CD4-positive, alpha-beta T cell (primary cell): ENCODE results near the gene ULK2. TPM values are rescaled to one million over a fixed set of nuclear protein-coding genes. Genes with fewer than 3 reads are reported as not detected.

Experiments
- ATAC-seq: fragments of 200-7000 bp; cut with Tn5 transposase; one replicate; pipeline ENCODE4 v1.10.0; 2022; ENCODE audit warnings: mild to moderate bottlenecking; ENCODE audit not compliant: poor library complexity
- CTCF ChIA-PET: fragments of 350-600 bp; sonication (Branson Sonifier 250); formaldehyde crosslinking; loops from one replicate; lab custom pipeline; 2021; ENCODE audit warnings: antibody characterized with exemption, inconsistent platforms; lab: Charles Lee
- POLR2A ChIA-PET: fragments of 350-600 bp; sonication (Branson Sonifier 250); formaldehyde crosslinking; loops from one replicate; lab custom pipeline; 2021; ENCODE audit warnings: antibody characterized with exemption, inconsistent platforms; lab: Charles Lee
- DNase-seq, 14 experiments: peaks; one replicate each; pipeline ENCODE4 v3.0.0-alpha.2; 2013 to 2020; ENCODE audit warnings: mixed read lengths in 2 of 14
- H3K27ac ChIP-seq, 2 donors: one replicate each; pipeline versions ENCODE4 v1.5.1 to v1.7.0; 2013; ENCODE audit warnings: low read length in 2 of 2, low read depth in 1 of 2, mild to moderate bottlenecking in 1 of 2
- H3K27me3 ChIP-seq, 2 experiments: 1 replicate in 1 of 2; 2 replicates in 1 of 2; pipeline versions ENCODE4 v1.6.1 to v1.7.0; 2013; ENCODE audit warnings: low read length in 2 of 2, control low read depth in 1 of 2, mild to moderate bottlenecking in 1 of 2, moderate library complexity in 1 of 2; ENCODE audit not compliant: insufficient read depth in 2 of 2, control insufficient read depth in 1 of 2
- H3K36me3 ChIP-seq: one replicate; pipeline ENCODE4 v1.6.1; 2013; ENCODE audit warnings: low read length, control low read depth; ENCODE audit not compliant: insufficient read depth
- H3K4me1 ChIP-seq: one replicate; pipeline ENCODE4 v1.6.1; 2013; ENCODE audit warnings: low read length, control low read depth; ENCODE audit not compliant: insufficient read depth
- H3K4me3 ChIP-seq: one replicate; pipeline ENCODE4 v1.5.1; 2013; ENCODE audit warnings: mild to moderate bottlenecking, low read length, moderate library complexity
- H3K9me3 ChIP-seq, 2 experiments: 1 replicate in 1 of 2; 2 replicates in 1 of 2; pipeline versions ENCODE4 v1.6.1 to v1.7.0; 2013; ENCODE audit warnings: low read length in 2 of 2, mild to moderate bottlenecking in 2 of 2, control low read depth in 1 of 2, moderate library complexity in 1 of 2; ENCODE audit not compliant: control insufficient read depth in 1 of 2, insufficient read depth in 1 of 2
- H3K27ac Mint-ChIP-seq: one replicate; pipeline ENCODE4 v1.8.0; 2020; ENCODE audit warnings: mixed read lengths
- H3K27me3 Mint-ChIP-seq: one replicate; pipeline ENCODE4 v1.8.0; 2021; ENCODE audit warnings: mixed read lengths
- H3K36me3 Mint-ChIP-seq: one replicate; pipeline ENCODE4 v1.8.0; 2021; ENCODE audit warnings: low read depth, mixed read lengths
- H3K4me1 Mint-ChIP-seq: one replicate; pipeline ENCODE4 v1.8.0; 2021; ENCODE audit warnings: low read depth, mixed read lengths
- H3K4me3 Mint-ChIP-seq: one replicate; pipeline ENCODE4 v1.8.0; 2020; ENCODE audit warnings: mild to moderate bottlenecking, mixed read lengths
- H3K9me3 Mint-ChIP-seq: one replicate; pipeline ENCODE4 v1.8.0; 2020; ENCODE audit warnings: mixed read lengths
- intact Hi-C, 2 experiments: fragments of 100-400 bp; cut with DNase I in 1 of 2; cut with micrococcal nuclease in 1 of 2; formaldehyde crosslinking; loops; one replicate each; pipeline versions ENCODE4 v1.15.1 to v1.9.0; 2023 to 2025; cut with DNase I, micrococcal nuclease
- total RNA-seq, 174 experiments: library from RNA in 2 of 174; stranded (reverse) in 2 of 174; gene quantifications; one replicate each; pipeline ENCODE4 v1.2.3 and lab custom pipeline; 2021 to 2026
- TF ChIP-seq, protein P1 (sequence below): fragments of 200-600 bp; IDR thresholded peaks from one replicate; pipeline ENCODE4 v1.8.0; 2022; ENCODE audit warnings: antibody characterized with exemption, mild to moderate bottlenecking

ULK2 gene
- total RNA-seq, 2 experiments from 2014 or later = 17.1 to 18.3 TPM

- Histone ChIP-seq H3K36me3 (peaks cover 68% of the 10 kb centered on the region), H3K4me1 (no peaks in the 10 kb centered on the region), H3K9me3 (no peaks in the 10 kb centered on the region), H3K27ac (no peak overlapping the region), H3K4me3 (no peak overlapping the region), H3K27me3 (no peaks in the 10 kb centered on the region)
- Mint-ChIP-seq H3K27me3 (no peaks in the 10 kb centered on the region), H3K4me3 (no peak overlapping the region), H3K9me3 (no peaks in the 10 kb centered on the region), H3K4me1 (no peaks in the 10 kb centered on the region), H3K27ac (no peak overlapping the region), H3K36me3 (peaks cover 81% of the 10 kb centered on the region)
- ATAC-seq (no peak), DNase-seq (peak in 2 of 14 experiments; percentile 13 to 21)
- intact Hi-C loops = loop anchor here in 1 of 2 experiments (5.0 kb wide), 1 partner anchor 38 kb away; the partner anchor contains the start of gene ULK2
- ChIA-PET CTCF (no interaction called here), POLR2A (no interaction called here)
- TF ChIP-seq, protein P1, sequence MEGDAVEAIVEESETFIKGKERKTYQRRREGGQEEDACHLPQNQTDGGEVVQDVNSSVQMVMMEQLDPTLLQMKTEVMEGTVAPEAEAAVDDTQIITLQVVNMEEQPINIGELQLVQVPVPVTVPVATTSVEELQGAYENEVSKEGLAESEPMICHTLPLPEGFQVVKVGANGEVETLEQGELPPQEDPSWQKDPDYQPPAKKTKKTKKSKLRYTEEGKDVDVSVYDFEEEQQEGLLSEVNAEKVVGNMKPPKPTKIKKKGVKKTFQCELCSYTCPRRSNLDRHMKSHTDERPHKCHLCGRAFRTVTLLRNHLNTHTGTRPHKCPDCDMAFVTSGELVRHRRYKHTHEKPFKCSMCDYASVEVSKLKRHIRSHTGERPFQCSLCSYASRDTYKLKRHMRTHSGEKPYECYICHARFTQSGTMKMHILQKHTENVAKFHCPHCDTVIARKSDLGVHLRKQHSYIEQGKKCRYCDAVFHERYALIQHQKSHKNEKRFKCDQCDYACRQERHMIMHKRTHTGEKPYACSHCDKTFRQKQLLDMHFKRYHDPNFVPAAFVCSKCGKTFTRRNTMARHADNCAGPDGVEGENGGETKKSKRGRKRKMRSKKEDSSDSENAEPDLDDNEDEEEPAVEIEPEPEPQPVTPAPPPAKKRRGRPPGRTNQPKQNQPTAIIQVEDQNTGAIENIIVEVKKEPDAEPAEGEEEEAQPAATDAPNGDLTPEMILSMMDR = no peak
Observed at GRCh38 chr17:19904924-19905323, 37.2 kb upstream of the ULK2 start.

GRCh38 chr17:19904412-19904811 lies 36.7 kb upstream of the ULK2 start:
- intact Hi-C loops = loop anchor here in 1 of 2 experiments (5.0 kb wide), 1 partner anchor 37 kb away; the partner anchor contains the start of gene ULK2
- Histone ChIP-seq H3K27me3 (no peaks in the 10 kb centered on the region), H3K36me3 (peaks cover 63% of the 10 kb centered on the region), H3K4me3 (no peak overlapping the region), H3K9me3 (no peaks in the 10 kb centered on the region), H3K4me1 (no peaks in the 10 kb centered on the region), H3K27ac (no peak overlapping the region)
- ChIA-PET POLR2A (no interaction called here), CTCF (no interaction called here)
- Mint-ChIP-seq H3K27ac (no peak overlapping the region), H3K4me3 (no peak overlapping the region), H3K4me1 (no peaks in the 10 kb centered on the region), H3K27me3 (no peaks in the 10 kb centered on the region), H3K36me3 (peaks cover 76% of the 10 kb centered on the region), H3K9me3 (no peaks in the 10 kb centered on the region)
- TF ChIP-seq, protein P1 = no peak
- no peak for ATAC-seq
- DNase-seq = no peak

GRCh38 chr17:19900809-19901208 lies 33.1 kb upstream of the ULK2 start:
- Mint-ChIP-seq H3K36me3 (peaks cover 40% of the 10 kb centered on the region), H3K27me3 (no peaks in the 10 kb centered on the region), H3K27ac (peak overlapping the region; percentile 40), H3K9me3 (no peaks in the 10 kb centered on the region), H3K4me3 (no peak overlapping the region), H3K4me1 (peaks cover 11% of the 10 kb centered on the region)
- no peaks in the 10 kb centered on the region for H3K27me3 ChIP-seq
- H3K9me3 ChIP-seq = no peaks in the 10 kb centered on the region
- no peaks in the 10 kb centered on the region for H3K4me1 ChIP-seq
- intact Hi-C loops = loop anchor here in 1 of 2 experiments (5.0 kb wide), 1 partner anchor 34 kb away; the partner anchor contains the start of gene ULK2
- peaks cover 27% of the 10 kb centered on the region for H3K36me3 ChIP-seq
- no peak overlapping the region for H3K27ac ChIP-seq
- ChIA-PET CTCF (interaction anchor here (0.6 kb wide), 1 partner anchor 109 kb away, joined by 4 read pairs; no protein-coding TSS in a partner anchor), POLR2A (no interaction called here)
- ATAC-seq (no peak), DNase-seq (no peak)
- TF ChIP-seq, protein P1 = no peak
- no peak overlapping the region for H3K4me3 ChIP-seq
